RWPE1 (cell line): ENCODE results near the gene TEKT5.
"Not testable (repeated sequence)": the region's sequence is repeated elsewhere in the genome, so short reads cannot be mapped to it uniquely, and the experiment has no call there.

Source experiments
- CTCF ChIA-PET: fragments of 350-600 bp; sonication (Branson Sonifier 250); formaldehyde crosslinking; extraction: SDS; loops from one replicate; lab custom pipeline; 2021; lab: Yijun Ruan, JAX
- POLR2A ChIA-PET: fragments of 400-600 bp; formaldehyde crosslinking; extraction: SDS; loops from one replicate; lab custom pipeline; 2020; ENCODE audit warnings: antibody characterized with exemption; ENCODE audit not compliant: low non-redundant PET; lab: Yijun Ruan, JAX
- DNase-seq: peaks from one replicate; pipeline ENCODE4 v3.0.0; 2012; ENCODE audit warnings: low spot score
- H3K27ac ChIP-seq: fragments of 450-650 bp; 2 replicates; pipeline ENCODE4 v1.5.1; 2017
- TF ChIP-seq, protein P1 (sequence below): fragments of 450-650 bp; conservative IDR thresholded peaks from 2 replicates; pipeline ENCODE4 v1.5.1; 2017; ENCODE audit warnings: low read depth, mild to moderate bottlenecking

Gene TEKT5

DNA sequence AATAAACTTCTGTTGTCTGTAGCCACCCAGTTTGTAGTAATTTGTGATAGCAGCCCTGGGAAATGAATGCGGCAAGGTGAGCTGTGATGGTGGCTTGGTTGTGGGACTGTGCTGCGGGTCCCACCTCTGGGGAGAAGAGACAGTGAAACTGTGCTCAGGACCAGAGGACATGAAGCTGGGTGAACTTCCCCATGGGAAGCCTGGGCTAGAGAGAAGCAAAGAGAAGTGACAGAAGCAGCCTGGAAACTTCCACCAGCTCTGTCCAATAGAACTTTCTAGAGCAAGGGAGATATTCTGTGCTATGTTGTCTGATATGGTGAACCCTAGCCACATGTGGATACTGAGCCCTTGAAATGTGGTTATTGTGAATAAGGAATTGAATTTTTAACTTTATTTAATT is 62.8 kb downstream of the TEKT5 start:
- ChIA-PET CTCF (interaction anchor here (0.5 kb wide), 1 partner anchor 324 kb away, joined by 6 read pairs; no protein-coding TSS in a partner anchor), POLR2A (no interaction called here)
- TF ChIP-seq, protein P1, sequence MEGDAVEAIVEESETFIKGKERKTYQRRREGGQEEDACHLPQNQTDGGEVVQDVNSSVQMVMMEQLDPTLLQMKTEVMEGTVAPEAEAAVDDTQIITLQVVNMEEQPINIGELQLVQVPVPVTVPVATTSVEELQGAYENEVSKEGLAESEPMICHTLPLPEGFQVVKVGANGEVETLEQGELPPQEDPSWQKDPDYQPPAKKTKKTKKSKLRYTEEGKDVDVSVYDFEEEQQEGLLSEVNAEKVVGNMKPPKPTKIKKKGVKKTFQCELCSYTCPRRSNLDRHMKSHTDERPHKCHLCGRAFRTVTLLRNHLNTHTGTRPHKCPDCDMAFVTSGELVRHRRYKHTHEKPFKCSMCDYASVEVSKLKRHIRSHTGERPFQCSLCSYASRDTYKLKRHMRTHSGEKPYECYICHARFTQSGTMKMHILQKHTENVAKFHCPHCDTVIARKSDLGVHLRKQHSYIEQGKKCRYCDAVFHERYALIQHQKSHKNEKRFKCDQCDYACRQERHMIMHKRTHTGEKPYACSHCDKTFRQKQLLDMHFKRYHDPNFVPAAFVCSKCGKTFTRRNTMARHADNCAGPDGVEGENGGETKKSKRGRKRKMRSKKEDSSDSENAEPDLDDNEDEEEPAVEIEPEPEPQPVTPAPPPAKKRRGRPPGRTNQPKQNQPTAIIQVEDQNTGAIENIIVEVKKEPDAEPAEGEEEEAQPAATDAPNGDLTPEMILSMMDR, result no peak
- H3K27ac ChIP-seq, result no peak overlapping the region
- DNase-seq, result no peak

DNA sequence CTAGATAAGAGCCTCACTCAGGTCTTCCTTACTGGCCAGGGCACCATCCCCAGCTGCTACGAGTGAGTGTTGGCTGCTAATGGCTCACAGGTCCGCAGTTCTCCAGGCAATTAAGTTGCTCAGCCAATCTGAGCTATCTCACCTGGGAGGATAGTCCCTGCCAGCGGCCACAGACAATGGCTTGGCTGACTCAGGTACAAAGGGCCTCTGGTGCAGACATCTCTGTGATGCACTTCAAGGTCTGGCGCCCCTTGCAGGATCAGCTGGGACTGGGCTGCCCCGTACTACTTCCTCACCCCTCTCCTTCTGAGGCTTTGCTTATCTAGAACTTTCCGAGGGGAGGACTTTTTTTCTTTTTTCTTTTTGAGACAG is 65.2 kb downstream of the TEKT5 start:
- POLR2A ChIA-PET, result no interaction called here
- TF ChIP-seq, protein P1, result no peak
- DNase-seq, result no peak
- CTCF ChIA-PET, result interaction anchor here (0.6 to 1.0 kb wide), 3 partner anchors 11 to 91 kb away, joined by 3 to 7 read pairs (median 4); no protein-coding TSS in a partner anchor
- H3K27ac ChIP-seq, result no peak overlapping the region

DNA sequence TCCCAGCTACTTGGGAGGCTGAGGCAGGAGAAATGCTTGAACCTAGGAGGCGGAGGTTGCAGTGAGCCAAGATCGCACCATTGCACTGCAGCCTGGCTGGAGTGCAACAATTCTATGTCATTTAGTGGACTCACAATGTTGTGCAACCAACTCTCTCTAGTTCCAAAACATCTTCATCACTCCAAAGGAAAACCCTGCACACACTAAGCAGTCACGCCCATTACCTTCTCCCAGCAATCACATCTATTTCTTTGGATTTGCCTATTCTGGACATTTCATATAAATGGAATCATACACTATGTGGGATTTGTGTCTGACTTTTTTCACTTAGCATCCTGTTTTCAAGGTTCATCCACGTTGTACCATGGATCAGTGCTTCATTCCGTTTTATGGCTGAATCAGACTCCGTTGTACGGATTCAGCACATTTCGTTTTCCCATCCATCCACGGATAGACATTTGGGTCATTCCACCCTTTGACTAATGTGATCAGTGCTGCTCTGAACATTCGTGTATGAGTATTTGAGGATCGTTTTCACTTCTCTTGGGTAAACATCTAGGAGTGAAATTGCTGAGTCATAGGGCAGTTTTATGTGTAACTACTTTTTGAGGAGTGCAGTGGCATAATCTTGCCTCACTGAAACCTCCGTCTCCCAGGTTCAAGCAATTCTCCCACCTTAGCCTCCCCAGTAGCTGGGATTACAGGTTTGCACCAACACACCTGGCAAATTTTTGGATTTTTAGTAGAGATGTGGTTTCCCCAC is 69.0 kb downstream of the TEKT5 start:
- POLR2A ChIA-PET, result no interaction called here
- CTCF ChIA-PET, result no interaction called here
- DNase-seq, result no peak
- TF ChIP-seq, protein P1, result no peak
- no peak overlapping the region for H3K27ac ChIP-seq

- no peak for DNase-seq
- TF ChIP-seq, protein P1, result no peak
- ChIA-PET CTCF (interaction anchor here (0.7 kb wide), 1 partner anchor 45 kb away, joined by 7 read pairs; no protein-coding TSS in a partner anchor), POLR2A (no interaction called here)
- H3K27ac ChIP-seq, result no peak overlapping the region
Observed at GRCh38 chr16:10624527-10624926, 70.2 kb downstream of the TEKT5 start.

DNA sequence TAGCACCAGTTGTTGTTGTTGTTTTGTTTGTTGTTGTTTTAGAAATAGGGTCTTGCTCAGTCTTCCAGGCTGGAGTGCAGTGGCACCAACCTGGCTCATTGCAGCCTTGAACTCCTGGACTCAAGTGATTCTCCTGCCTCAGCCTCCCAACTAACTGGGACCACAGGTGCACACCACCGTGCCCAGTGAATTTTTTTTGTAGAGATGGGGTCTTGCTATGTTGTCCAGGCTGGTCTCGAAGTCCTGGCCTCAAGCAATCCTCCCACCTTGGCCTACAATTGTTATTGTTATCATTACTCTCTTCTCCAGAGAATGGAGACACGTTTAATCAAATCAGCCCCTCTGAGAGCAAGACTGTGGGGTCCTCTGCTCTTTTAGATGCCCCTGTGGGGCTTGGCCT is 71.7 kb downstream of the TEKT5 start:
- POLR2A ChIA-PET, result no interaction called here
- DNase-seq, result no peak
- CTCF ChIA-PET, result no interaction called here
- H3K27ac ChIP-seq, result no peak overlapping the region
- TF ChIP-seq, protein P1, result no peak

DNA sequence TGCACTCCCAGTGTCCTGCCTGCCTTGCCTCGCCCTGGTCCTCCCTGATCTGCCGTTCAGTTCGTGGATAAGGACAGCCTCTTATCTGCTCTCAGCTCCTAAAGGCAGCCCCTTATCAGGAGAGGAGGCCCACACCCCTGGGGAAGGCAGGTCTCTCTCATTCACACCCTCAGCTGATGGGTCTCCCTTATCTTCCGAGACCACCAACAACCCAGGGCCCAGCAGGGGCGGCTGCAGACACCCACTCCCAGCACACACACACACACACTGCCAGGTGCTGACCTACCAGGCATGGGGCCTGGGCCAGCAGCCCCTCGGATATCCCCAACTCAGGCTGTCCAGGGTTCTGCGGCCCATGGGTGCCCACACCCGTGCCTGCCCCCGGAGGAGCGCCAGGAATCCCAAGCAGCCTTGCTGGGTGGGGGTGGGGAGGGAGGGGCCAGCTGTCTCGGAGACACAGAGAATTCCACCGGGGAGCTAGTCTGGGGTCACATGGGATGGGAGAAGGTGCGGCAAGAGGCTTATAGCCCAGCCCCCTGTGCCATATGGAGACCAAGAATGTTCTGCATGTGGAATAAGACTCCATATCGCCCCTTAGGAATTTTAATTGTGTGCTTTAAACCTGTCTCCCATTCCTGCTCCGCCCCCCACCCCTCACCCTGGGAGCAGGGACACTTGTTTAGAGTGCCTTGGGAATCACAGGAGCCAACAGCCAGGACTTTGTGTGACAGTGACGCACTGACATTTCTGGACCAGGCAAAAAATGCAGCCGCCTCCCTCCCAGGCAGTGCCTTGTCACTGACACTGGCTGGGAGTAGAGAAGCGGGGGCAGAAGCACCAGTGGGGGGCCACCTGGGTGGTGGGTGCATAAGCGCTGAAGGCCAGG is 72.5 kb downstream of the TEKT5 start:
- ChIA-PET CTCF (no interaction called here), POLR2A (no interaction called here)
- TF ChIP-seq, protein P1, result no peak
- H3K27ac ChIP-seq, result no peak overlapping the region
- DNase-seq, result no peak

DNA sequence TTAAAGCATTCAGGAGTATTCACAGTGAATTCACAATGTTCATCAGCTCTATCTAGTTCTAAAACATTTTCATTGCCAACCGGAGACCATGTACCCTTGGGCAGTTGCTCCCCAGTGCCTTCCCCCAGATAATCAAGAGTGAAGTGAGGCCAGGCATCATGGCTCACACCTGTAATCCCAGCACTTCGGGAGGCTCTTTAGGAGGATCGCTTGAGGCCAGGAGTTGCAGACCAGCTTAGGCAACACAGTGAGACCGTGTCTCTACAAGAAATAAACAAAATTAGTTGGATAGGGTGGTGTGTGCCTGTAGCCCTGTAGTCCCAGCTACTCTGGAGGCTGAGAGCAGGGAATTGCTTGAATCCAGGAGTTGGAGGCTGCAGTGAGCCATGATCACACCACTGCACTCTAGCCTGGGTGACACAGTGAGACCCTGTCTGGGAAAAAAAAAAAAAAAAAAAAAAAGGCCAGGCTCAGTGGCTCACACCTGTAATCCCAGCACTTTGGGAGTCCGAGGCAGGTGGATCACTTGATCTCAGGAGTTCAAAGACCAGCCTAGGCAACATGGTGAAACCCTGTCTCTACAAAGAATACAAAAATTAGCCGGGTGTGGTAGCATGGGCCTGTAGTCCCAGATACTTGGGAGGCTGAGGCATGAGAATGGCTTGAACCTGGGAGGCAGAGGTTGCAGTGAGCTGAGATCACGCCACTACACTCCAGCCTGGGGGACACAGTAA is 73.3 kb downstream of the TEKT5 start:
- H3K27ac ChIP-seq, POLR2A ChIA-PET: not testable (repeated sequence)

More for the DNA sequence above, 73.3 kb downstream of the TEKT5 start:
- CTCF ChIA-PET, result interaction anchor here (0.9 kb wide), 1 partner anchor 107 kb away, joined by 10 read pairs; no protein-coding TSS in a partner anchor
- not testable (repeated sequence) for DNase-seq
